BLaER1 treated with 17β-estradiol and CSF1 and Interleukin-3, amounts not matched to agents 10 nM and 100 nM (cell line): Measurements from ENCODE around the gene PDZRN3.
A peak's percentile ranks its signal among the peaks of the same experiment; 100 is the strongest.
"Not testable (repeated sequence)": the region's sequence is repeated elsewhere in the genome, so short reads cannot be mapped to it uniquely, and the experiment has no call there.

Source experiments
- H3K27ac ChIP-seq, 11 experiments: shearing (Covaris generic); formaldehyde crosslinking; 2 replicates each; pipeline ENCODE4 v1.8.1; 2022
- H3K27me3 ChIP-seq, 11 experiments: shearing (Covaris generic); formaldehyde crosslinking; 2 replicates each; pipeline ENCODE4 v1.8.1; 2022
- H3K36me3 ChIP-seq, 11 experiments: shearing (Covaris generic); formaldehyde crosslinking; 2 replicates each; pipeline ENCODE4 v1.8.1; 2022
- H3K4me1 ChIP-seq, 10 experiments: shearing (Covaris generic); formaldehyde crosslinking; 2 replicates each; pipeline ENCODE4 v1.8.1; 2022
- H3K4me2 ChIP-seq, 11 experiments: shearing (Covaris generic); formaldehyde crosslinking; 2 replicates each; pipeline ENCODE4 v1.8.1; 2022
- H3K4me3 ChIP-seq, 10 experiments: shearing (Covaris generic); formaldehyde crosslinking; 2 replicates each; pipeline ENCODE4 v1.8.1; 2022
- H3K9ac ChIP-seq, 11 experiments: shearing (Covaris generic); formaldehyde crosslinking; 2 replicates each; pipeline ENCODE4 v1.8.1; 2022
- H3K9me3 ChIP-seq, 11 experiments: shearing (Covaris generic); formaldehyde crosslinking; replicated peaks in 1 of 11; 2 replicates each; pipeline ENCODE4 v1.8.1; 2022
- H4K20me1 ChIP-seq, 11 experiments: shearing (Covaris generic); formaldehyde crosslinking; 2 replicates each; pipeline ENCODE4 v1.8.1; 2022
- Cebpa-rat ChIP-seq, 11 experiments: shearing (Covaris generic); IDR thresholded peaks; 2 replicates each; pipeline ENCODE4 v1.8.1; 2022

PDZRN3 gene

DNA sequence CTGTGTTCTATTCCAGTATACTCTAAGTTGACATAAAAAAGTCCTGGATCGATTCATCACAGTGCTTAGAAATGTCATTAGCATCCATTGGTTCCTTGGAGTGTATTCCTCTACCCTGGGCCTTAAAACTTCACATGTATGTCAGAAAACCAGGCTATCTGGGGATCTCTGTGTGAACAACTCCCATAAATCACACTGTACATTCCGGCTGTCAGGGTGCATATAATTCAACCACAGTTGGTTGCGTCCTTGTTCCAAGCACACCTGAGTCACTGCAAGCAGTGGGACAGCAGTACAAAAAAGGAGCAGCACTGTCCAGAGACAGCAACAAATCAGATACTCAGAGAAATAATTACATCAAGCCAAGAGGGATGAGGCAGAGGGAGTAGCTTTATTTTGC lies 52.4 kb downstream of the PDZRN3 start:
- Histone ChIP-seq H3K4me1 (peaks cover 2 to 10% (median 6%) of the 10 kb centered on the region in 10 experiments; a peak in 16 of 20 replicates), H3K4me2 (no peak overlapping the region), H3K9ac (no peak overlapping the region), H3K36me3 (no peaks in the 10 kb centered on the region), H3K9me3 (no peaks in the 10 kb centered on the region), H3K4me3 (no peak overlapping the region), H4K20me1 (no peaks in the 10 kb centered on the region), H3K27ac (no peak overlapping the region), H3K27me3 (no peaks in the 10 kb centered on the region)
- TF ChIP-seq Cebpa-rat (IDR thresholded peaks at IDR 0.05) = no peak

DNA sequence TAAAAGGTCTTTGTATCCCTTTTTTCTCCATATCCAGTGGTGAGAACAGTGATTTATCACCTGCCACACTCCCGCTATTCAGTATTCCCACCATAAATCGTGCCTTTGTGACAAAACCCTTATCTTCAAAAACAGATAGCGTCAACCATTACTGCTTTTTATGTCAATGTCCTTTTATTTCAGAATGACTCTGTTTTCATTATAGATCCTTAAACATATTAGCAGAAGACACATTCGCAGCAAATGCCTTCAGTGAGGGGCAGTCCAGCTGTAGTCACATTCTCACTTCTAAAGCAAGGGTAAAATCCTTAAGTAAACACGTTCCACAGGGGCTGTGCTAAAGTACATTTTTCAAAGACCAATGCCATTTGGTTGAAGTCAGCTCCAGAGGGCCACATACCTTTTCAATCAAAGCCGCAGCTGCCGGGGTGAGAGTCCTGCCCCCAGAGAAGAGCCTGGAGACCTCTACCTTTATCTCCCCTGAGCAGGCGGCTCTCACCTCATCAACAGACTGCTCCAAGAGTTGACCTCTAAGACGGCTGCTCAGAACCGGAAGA lies 53.4 kb downstream of the PDZRN3 start:
- H3K4me1 ChIP-seq = no peaks in the 10 kb centered on the region
- H3K4me2 ChIP-seq = peak overlapping the region in 2 of 11 experiments; percentile 15 to 38; a peak in 1 of 22 replicates
- no peak overlapping the region for H3K9ac ChIP-seq
- no peaks in the 10 kb centered on the region for H3K9me3 ChIP-seq
- no peak overlapping the region for H3K4me3 ChIP-seq
- H3K27me3 ChIP-seq = no peaks in the 10 kb centered on the region
- H3K36me3 ChIP-seq = no peaks in the 10 kb centered on the region
- H3K27ac ChIP-seq = no peak overlapping the region
- H4K20me1 ChIP-seq = no peaks in the 10 kb centered on the region
- TF ChIP-seq Cebpa-rat (IDR thresholded peaks at IDR 0.05) = no peak

GRCh38 chr3:73569246-73569760 lies 55.4 kb downstream of the PDZRN3 start:
- H3K36me3 ChIP-seq = no peaks in the 10 kb centered on the region
- TF ChIP-seq Cebpa-rat (IDR thresholded peaks at IDR 0.05) = no peak

GRCh38 chr3:73568371-73568862 lies 56.3 kb downstream of the PDZRN3 start:
- TF ChIP-seq Cebpa-rat (IDR thresholded peaks at IDR 0.05) = no peak
- H3K27ac ChIP-seq = no peak overlapping the region
- no peaks in the 10 kb centered on the region for H3K36me3 ChIP-seq
- no peak overlapping the region for H3K9ac ChIP-seq
- no peaks in the 10 kb centered on the region for H3K27me3 ChIP-seq
- no peak overlapping the region for H3K4me3 ChIP-seq
- no peaks in the 10 kb centered on the region for H3K4me1 ChIP-seq
- H3K9me3 ChIP-seq = no peaks in the 10 kb centered on the region
- H3K4me2 ChIP-seq = no peak overlapping the region
- H4K20me1 ChIP-seq = no peaks in the 10 kb centered on the region

More at GRCh38 chr3:73569246-73569760, 55.4 kb downstream of the PDZRN3 start:
- H3K27me3 ChIP-seq = no peaks in the 10 kb centered on the region
- H3K4me3 ChIP-seq = no peak overlapping the region
- H4K20me1 ChIP-seq = no peaks in the 10 kb centered on the region
- no peaks in the 10 kb centered on the region for H3K4me1 ChIP-seq
- no peak overlapping the region for H3K9ac ChIP-seq
- no peak overlapping the region for H3K4me2 ChIP-seq
- no peaks in the 10 kb centered on the region for H3K9me3 ChIP-seq
- no peak overlapping the region for H3K27ac ChIP-seq

DNA sequence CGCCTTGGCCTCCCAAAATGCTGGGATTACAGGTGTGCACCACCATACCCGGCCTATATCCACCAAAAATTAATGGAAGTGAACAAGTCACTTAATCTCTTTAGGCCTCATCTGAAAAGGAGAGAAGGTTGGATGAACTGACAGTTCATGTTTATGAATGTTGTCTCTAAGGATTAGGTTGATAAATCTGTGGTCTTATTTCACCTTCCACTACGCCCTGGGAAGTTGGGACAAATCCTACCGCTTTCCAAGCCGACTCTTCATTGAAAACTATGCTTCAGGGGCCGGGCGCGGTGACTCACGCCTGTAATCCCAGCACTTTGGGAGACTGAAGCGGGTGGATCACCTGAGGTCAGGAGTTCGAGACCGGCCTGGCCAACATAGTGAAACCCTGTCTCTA lies 59.4 kb downstream of the PDZRN3 start:
- H3K4me1 ChIP-seq, H3K27ac ChIP-seq, H3K36me3 ChIP-seq, H3K4me3 ChIP-seq, H3K27me3 ChIP-seq, H3K4me2 ChIP-seq, H3K9me3 ChIP-seq, H3K9ac ChIP-seq, H4K20me1 ChIP-seq: not testable (repeated sequence)

GRCh38 chr3:73563896-73564582 lies 60.7 kb downstream of the PDZRN3 start:
- Histone ChIP-seq H3K36me3 (no peaks in the 10 kb centered on the region), H3K4me2 (no peak overlapping the region), H3K27me3 (no peaks in the 10 kb centered on the region), H3K4me3 (no peak overlapping the region), H3K9me3 (no peaks in the 10 kb centered on the region), H3K4me1 (no peaks in the 10 kb centered on the region), H4K20me1 (no peaks in the 10 kb centered on the region), H3K9ac (no peak overlapping the region), H3K27ac (no peak overlapping the region)
- no peak for TF ChIP-seq Cebpa-rat (IDR thresholded peaks at IDR 0.05)

DNA sequence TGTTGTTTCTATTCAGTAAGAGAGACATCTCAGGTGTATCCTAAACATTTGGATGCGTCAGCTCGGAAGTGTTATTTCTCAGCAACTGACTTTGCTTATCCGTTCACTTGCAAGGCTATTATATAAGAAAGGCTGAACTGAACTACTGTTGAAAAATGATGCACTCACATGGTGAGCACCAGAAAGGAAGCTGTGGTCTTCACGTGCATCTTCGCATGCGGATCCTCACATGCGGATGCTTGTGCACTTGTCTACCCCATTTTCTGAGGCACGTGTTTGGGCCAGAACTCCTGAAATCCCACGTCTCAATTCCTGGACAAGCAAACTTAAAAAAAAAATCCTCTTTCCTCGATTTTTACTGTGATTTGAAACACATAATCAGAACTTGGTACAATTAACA lies 63.2 kb downstream of the PDZRN3 start:
- no peaks in the 10 kb centered on the region for H3K4me1 ChIP-seq
- no peaks in the 10 kb centered on the region for H3K27me3 ChIP-seq
- H3K4me3 ChIP-seq = no peak overlapping the region
- H3K9ac ChIP-seq = no peak overlapping the region
- H3K9me3 ChIP-seq = no peaks in the 10 kb centered on the region
- no peaks in the 10 kb centered on the region for H4K20me1 ChIP-seq
- no peak overlapping the region for H3K4me2 ChIP-seq
- TF ChIP-seq Cebpa-rat (IDR thresholded peaks at IDR 0.05) = no peak
- H3K36me3 ChIP-seq = no peaks in the 10 kb centered on the region
- no peak overlapping the region for H3K27ac ChIP-seq

DNA sequence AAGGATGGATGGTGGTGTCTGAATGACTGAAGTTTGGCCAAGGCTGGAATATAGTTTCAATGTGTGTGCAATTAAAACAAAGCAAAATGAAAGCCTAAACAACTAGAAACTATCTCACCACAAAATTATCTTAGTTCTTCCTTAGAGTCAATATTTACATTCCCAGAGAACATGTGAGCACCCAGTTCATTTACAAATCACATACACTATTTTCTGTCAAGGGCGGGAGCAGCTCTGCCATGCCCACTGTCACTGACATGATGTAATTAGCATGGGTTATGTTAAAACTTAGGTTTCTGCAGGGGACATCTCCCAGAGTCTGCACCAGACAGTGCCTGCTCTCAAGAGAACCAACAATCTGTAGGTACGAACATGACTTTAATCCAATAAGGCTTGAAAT lies 65.0 kb downstream of the PDZRN3 start:
- H3K36me3 ChIP-seq = no peaks in the 10 kb centered on the region
- H3K4me3 ChIP-seq = no peak overlapping the region
- no peaks in the 10 kb centered on the region for H3K27me3 ChIP-seq
- no peak overlapping the region for H3K9ac ChIP-seq
- no peaks in the 10 kb centered on the region for H3K9me3 ChIP-seq
- H4K20me1 ChIP-seq = no peaks in the 10 kb centered on the region
- H3K4me2 ChIP-seq = no peak overlapping the region
- TF ChIP-seq Cebpa-rat (IDR thresholded peaks at IDR 0.05) = no peak
- no peak overlapping the region for H3K27ac ChIP-seq
- H3K4me1 ChIP-seq = no peaks in the 10 kb centered on the region

GRCh38 chr3:73558727-73559075 lies 66.0 kb downstream of the PDZRN3 start:
- Histone ChIP-seq H3K36me3 (no peaks in the 10 kb centered on the region), H3K9ac (no peak overlapping the region), H3K27ac (no peak overlapping the region), H3K4me3 (no peak overlapping the region), H3K4me1 (no peaks in the 10 kb centered on the region), H3K27me3 (no peaks in the 10 kb centered on the region), H4K20me1 (no peaks in the 10 kb centered on the region), H3K4me2 (no peak overlapping the region), H3K9me3 (no peaks in the 10 kb centered on the region)
- no peak for TF ChIP-seq Cebpa-rat (IDR thresholded peaks at IDR 0.05)
